Testis (tissue), 2 donors: Measurements from ENCODE around the gene TRAPPC3.

Experiments
- POLR2A ChIP-seq: fragments of 450-650 bp; IDR thresholded peaks from one replicate; pipeline ENCODE4 v1.6.1; 2017; ENCODE audit warnings: antibody characterized with exemption, mild to moderate bottlenecking, moderate library complexity
- TF ChIP-seq, protein P1 (sequence below), 3 experiments: fragments of 450-650 bp in 2 of 3; fragments of 200-600 bp in 1 of 3; sonication (generic) in 1 of 3; IDR thresholded peaks; one replicate each; pipeline ENCODE4 v1.5.1; 2016 to 2019; ENCODE audit warnings: antibody characterized with exemption in 3 of 3, mild to moderate bottlenecking in 2 of 3, moderate library complexity in 1 of 3

DNA sequence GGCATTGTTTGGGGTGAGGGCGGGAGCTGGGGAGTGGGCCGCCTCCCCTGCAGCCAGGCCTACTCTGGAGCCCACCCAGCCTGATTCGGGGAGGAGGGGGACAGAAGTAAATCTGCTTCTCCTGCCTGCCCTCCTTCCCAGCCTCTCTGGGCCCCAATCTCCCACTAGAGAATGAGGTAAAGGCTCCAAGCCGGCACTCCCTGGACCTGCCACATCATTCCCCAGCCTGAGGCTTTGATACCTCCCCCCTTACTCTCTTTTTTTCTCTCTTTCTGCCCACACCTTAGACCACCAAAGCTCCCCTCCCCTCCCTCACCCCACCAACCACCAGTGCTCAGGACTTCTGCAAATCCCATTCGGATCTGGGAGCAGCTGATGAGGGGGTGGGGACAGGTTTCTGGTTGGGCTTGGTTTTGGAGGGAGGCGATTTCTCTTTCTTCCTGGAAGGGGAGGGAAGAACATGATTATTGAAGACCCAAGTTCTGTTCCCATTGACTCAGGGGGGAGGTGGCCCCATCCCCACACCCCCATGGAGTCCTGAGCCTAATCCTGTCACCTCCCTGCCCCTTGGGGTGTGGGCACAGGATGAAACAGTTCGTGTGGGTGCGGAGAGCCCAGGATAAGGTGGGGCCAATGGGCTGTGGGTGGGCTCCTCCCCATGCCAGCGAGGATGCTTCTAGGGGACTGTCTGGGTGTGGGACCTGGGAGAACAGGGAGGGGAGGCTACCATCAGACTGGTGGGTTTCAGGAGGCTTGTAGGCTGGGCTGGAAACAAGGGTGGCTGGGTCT lies 8.0 kb upstream of the TRAPPC3 start:
- TF ChIP-seq, protein P1, sequence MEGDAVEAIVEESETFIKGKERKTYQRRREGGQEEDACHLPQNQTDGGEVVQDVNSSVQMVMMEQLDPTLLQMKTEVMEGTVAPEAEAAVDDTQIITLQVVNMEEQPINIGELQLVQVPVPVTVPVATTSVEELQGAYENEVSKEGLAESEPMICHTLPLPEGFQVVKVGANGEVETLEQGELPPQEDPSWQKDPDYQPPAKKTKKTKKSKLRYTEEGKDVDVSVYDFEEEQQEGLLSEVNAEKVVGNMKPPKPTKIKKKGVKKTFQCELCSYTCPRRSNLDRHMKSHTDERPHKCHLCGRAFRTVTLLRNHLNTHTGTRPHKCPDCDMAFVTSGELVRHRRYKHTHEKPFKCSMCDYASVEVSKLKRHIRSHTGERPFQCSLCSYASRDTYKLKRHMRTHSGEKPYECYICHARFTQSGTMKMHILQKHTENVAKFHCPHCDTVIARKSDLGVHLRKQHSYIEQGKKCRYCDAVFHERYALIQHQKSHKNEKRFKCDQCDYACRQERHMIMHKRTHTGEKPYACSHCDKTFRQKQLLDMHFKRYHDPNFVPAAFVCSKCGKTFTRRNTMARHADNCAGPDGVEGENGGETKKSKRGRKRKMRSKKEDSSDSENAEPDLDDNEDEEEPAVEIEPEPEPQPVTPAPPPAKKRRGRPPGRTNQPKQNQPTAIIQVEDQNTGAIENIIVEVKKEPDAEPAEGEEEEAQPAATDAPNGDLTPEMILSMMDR (IDR thresholded peaks at IDR 0.05), result no peak
- no peak for TF ChIP-seq POLR2A
